HEK293 (cell line): ENCODE data around the gene COL1A2.

Experiments
- CTCF ChIA-PET: fragments of 350-600 bp; formaldehyde crosslinking; extraction: SDS; loops from one replicate; lab custom pipeline; 2021; ENCODE audit warnings: antibody characterized with exemption; lab: Yijun Ruan, JAX
- POLR2A ChIA-PET: fragments of 300-600 bp; formaldehyde crosslinking; extraction: SDS; loops from one replicate; lab custom pipeline; 2020; ENCODE audit warnings: antibody characterized with exemption, inconsistent platforms; lab: Yijun Ruan, JAX
- H3K27ac ChIP-seq: fragments of 200-500 bp; sonication (Bioruptor generic); 2 replicates; pipeline ENCODE4 v1.5.1; 2014; ENCODE audit warnings: low read depth, low read length, control low read depth, inconsistent platforms; ENCODE audit errors: extremely low read depth
- H3K36me3 ChIP-seq, 2 experiments: fragments of 200-500 bp in 1 of 2; sonication (Bioruptor generic) in 1 of 2; 1 replicate in 1 of 2; 2 replicates in 1 of 2; pipeline ENCODE4 v1.5.1; 2014 to 2017; ENCODE audit warnings: inconsistent platforms in 2 of 2, low read length in 2 of 2; ENCODE audit not compliant: control insufficient read depth in 2 of 2, insufficient read depth in 1 of 2
- H3K4me1 ChIP-seq: fragments of 200-500 bp; sonication (Bioruptor generic); 2 replicates; pipeline ENCODE4 v1.5.1; 2014; ENCODE audit warnings: mild to moderate bottlenecking, low read length, inconsistent platforms; ENCODE audit not compliant: control insufficient read depth, insufficient read depth
- H3K4me3 ChIP-seq: 2 replicates; pipeline ENCODE4 v1.5.1; 2011; ENCODE audit warnings: low read depth, mild to moderate bottlenecking, control low read depth, low read length, moderate library complexity
- H3K9me3 ChIP-seq: fragments of 200-500 bp; sonication (Bioruptor generic); 2 replicates; pipeline ENCODE4 v1.5.1; 2014; ENCODE audit warnings: low read depth, low read length, inconsistent platforms; ENCODE audit not compliant: control insufficient read depth, insufficient read depth
- BCL11A ChIP-seq: fragments of 450-650 bp; formaldehyde crosslinking; IDR thresholded peaks from 2 replicates; pipeline ENCODE4 v1.5.1; 2016; ENCODE audit warnings: low read depth, missing biosample characterization, missing genetic modification characterization
- KLF1 ChIP-seq: fragments of 450-650 bp; formaldehyde crosslinking; IDR thresholded peaks from 2 replicates; pipeline ENCODE4 v1.5.1; 2016; ENCODE audit warnings: missing biosample characterization, missing genetic modification characterization
- KLF16 ChIP-seq: fragments of 450-650 bp; formaldehyde crosslinking; IDR thresholded peaks from 2 replicates; pipeline ENCODE4 v1.5.1; 2017; ENCODE audit warnings: missing biosample characterization, missing genetic modification characterization
- SCRT1 ChIP-seq: fragments of 450-650 bp; formaldehyde crosslinking; IDR thresholded peaks from 2 replicates; pipeline ENCODE4 v1.5.1; 2016; ENCODE audit warnings: missing biosample characterization, missing genetic modification characterization, borderline replicate concordance
- SP2 ChIP-seq: fragments of 450-650 bp; formaldehyde crosslinking; IDR thresholded peaks from 2 replicates; pipeline ENCODE4 v1.5.1; 2016; ENCODE audit warnings: missing biosample characterization, missing genetic modification characterization
- ZBTB7A ChIP-seq: fragments of 450-650 bp; formaldehyde crosslinking; IDR thresholded peaks from 2 replicates; pipeline ENCODE4 v1.5.1; 2016; ENCODE audit warnings: low read depth, missing biosample characterization, missing genetic modification characterization
- ZNF169 ChIP-seq: fragments of 450-650 bp; formaldehyde crosslinking; IDR thresholded peaks from 2 replicates; pipeline ENCODE4 v1.5.1; 2016; ENCODE audit warnings: missing biosample characterization, missing genetic modification characterization
- ZNF175 ChIP-seq: fragments of 450-650 bp; formaldehyde crosslinking; IDR thresholded peaks from 2 replicates; pipeline ENCODE4 v1.5.1; 2016; ENCODE audit warnings: missing biosample characterization, missing genetic modification characterization
- ZNF2 ChIP-seq: fragments of 450-650 bp; formaldehyde crosslinking; IDR thresholded peaks from 2 replicates; pipeline ENCODE4 v1.5.1; 2016; ENCODE audit warnings: missing biosample characterization, missing genetic modification characterization
- ZNF248 ChIP-seq: fragments of 450-650 bp; formaldehyde crosslinking; IDR thresholded peaks from 2 replicates; pipeline ENCODE4 v1.5.1; 2017; ENCODE audit warnings: missing biosample characterization, missing genetic modification characterization
- ZNF292 ChIP-seq: fragments of 450-650 bp; formaldehyde crosslinking; IDR thresholded peaks from 2 replicates; pipeline ENCODE4 v1.5.1; 2016; ENCODE audit warnings: low read depth, missing biosample characterization, missing genetic modification characterization, borderline replicate concordance
- ZNF350 ChIP-seq: fragments of 450-650 bp; formaldehyde crosslinking; IDR thresholded peaks from 2 replicates; pipeline ENCODE4 v1.5.0; 2017; ENCODE audit warnings: missing biosample characterization, mild to moderate bottlenecking, missing genetic modification characterization
- ZNF654 ChIP-seq: fragments of 450-650 bp; formaldehyde crosslinking; IDR thresholded peaks from 2 replicates; pipeline ENCODE4 v1.5.1; 2016; ENCODE audit warnings: low read depth, missing biosample characterization, missing genetic modification characterization
- ZNF660 ChIP-seq: fragments of 450-650 bp; IDR thresholded peaks from 2 replicates; pipeline ENCODE4 v1.5.1; 2018; ENCODE audit warnings: missing biosample characterization, mild to moderate bottlenecking, missing genetic modification characterization
- ZNF664 ChIP-seq: fragments of 450-650 bp; formaldehyde crosslinking; IDR thresholded peaks from 2 replicates; pipeline ENCODE4 v1.5.1; 2016; ENCODE audit warnings: missing biosample characterization, missing genetic modification characterization
- ZNF776 ChIP-seq: fragments of 450-650 bp; formaldehyde crosslinking; IDR thresholded peaks from 2 replicates; pipeline ENCODE4 v1.5.0; 2017; ENCODE audit warnings: missing biosample characterization, missing genetic modification characterization, borderline replicate concordance
- TF ChIP-seq, protein P1 (sequence below): fragments of 450-650 bp; formaldehyde crosslinking; IDR thresholded peaks from 2 replicates; pipeline ENCODE4; 2016; ENCODE audit warnings: missing biosample characterization, missing genetic modification characterization
- TF ChIP-seq, protein P2 (sequence below): fragments of 450-650 bp; formaldehyde crosslinking; conservative IDR thresholded peaks from 2 replicates; pipeline ENCODE4 v1.5.1; 2016; ENCODE audit warnings: low read depth, missing biosample characterization, missing genetic modification characterization
- TF ChIP-seq, protein P3 (sequence below): fragments of 450-650 bp; formaldehyde crosslinking; IDR thresholded peaks from 2 replicates; pipeline ENCODE4 v1.5.1; 2016; ENCODE audit warnings: missing biosample characterization, missing genetic modification characterization, low read depth
- TF ChIP-seq, protein P4 (sequence below): fragments of 450-650 bp; formaldehyde crosslinking; IDR thresholded peaks from 2 replicates; pipeline ENCODE4 v1.5.1; 2016; ENCODE audit warnings: missing biosample characterization, missing genetic modification characterization

Gene COL1A2

DNA sequence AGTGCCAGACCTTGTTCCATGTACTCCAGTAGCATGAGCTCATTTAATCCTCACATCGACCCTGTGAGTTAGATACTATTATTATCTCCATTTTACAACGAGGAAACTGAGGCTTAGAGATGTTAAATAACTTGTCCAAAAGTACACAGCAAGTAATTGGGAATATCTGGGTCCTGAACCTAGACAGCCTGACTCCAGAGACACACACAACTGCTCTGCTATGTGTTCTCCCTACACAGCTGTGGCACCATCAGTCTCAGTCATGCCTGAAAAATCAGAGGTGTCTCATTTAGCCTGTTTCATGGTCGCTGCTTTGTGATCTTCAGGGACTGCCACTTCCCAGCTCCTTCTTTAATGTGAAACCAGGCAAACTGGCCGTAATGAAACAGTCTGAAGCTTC is 56.5 kb downstream of the COL1A2 start:
- ChIA-PET CTCF (interaction anchor here (0.6 to 3.2 kb wide), 6 partner anchors 748 to 1237 kb away, joined by 3 to 28 read pairs (median 4); no protein-coding TSS in a partner anchor), POLR2A (no interaction called here)

DNA sequence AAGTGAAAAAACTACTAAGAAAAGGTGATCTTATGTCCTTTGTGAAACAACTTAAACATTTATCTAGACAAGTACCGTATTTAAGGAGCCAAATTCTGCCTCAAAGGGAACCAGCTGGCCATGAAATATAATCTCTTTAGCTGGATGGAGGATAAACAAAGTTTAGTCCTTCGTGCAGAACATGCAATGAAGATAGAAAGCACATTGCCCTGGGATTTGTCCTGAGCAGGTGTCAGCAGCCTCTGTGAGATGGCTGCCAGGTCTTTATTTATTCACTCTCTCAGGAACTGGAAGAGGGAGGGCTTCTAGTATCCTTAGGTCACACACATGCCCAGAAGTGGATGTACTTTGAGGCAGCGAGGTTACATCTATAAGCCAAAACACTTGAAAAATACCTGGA is 57.5 kb downstream of the COL1A2 start:
- Histone ChIP-seq H3K4me3 (no peak overlapping the region), H3K4me1 (no peaks in the 10 kb centered on the region), H3K27ac (no peak overlapping the region), H3K36me3 (no peaks in the 10 kb centered on the region), H3K9me3 (no peaks in the 10 kb centered on the region)
- TF ChIP-seq ZNF248 (no peak), ZNF660 (tag by site-specific recombination) (no peak), ZBTB7A (tag by site-specific recombination) (no peak), SCRT1 (tag by site-specific recombination) (no peak), SP2 (tag by site-specific recombination) (no peak), ZNF175 (no peak)
- TF ChIP-seq, protein P1, sequence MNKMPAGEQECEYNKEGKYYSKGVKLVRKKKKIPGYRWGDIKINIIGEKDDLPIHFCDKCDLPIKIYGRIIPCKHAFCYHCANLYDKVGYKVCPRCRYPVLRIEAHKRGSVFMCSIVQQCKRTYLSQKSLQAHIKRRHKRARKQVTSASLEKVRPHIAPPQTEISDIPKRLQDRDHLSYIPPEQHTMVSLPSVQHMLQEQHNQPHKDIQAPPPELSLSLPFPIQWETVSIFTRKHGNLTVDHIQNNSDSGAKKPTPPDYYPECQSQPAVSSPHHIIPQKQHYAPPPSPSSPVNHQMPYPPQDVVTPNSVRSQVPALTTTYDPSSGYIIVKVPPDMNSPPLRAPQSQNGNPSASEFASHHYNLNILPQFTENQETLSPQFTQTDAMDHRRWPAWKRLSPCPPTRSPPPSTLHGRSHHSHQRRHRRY (tag by site-specific recombination) = no peak
- TF ChIP-seq, protein P2, sequence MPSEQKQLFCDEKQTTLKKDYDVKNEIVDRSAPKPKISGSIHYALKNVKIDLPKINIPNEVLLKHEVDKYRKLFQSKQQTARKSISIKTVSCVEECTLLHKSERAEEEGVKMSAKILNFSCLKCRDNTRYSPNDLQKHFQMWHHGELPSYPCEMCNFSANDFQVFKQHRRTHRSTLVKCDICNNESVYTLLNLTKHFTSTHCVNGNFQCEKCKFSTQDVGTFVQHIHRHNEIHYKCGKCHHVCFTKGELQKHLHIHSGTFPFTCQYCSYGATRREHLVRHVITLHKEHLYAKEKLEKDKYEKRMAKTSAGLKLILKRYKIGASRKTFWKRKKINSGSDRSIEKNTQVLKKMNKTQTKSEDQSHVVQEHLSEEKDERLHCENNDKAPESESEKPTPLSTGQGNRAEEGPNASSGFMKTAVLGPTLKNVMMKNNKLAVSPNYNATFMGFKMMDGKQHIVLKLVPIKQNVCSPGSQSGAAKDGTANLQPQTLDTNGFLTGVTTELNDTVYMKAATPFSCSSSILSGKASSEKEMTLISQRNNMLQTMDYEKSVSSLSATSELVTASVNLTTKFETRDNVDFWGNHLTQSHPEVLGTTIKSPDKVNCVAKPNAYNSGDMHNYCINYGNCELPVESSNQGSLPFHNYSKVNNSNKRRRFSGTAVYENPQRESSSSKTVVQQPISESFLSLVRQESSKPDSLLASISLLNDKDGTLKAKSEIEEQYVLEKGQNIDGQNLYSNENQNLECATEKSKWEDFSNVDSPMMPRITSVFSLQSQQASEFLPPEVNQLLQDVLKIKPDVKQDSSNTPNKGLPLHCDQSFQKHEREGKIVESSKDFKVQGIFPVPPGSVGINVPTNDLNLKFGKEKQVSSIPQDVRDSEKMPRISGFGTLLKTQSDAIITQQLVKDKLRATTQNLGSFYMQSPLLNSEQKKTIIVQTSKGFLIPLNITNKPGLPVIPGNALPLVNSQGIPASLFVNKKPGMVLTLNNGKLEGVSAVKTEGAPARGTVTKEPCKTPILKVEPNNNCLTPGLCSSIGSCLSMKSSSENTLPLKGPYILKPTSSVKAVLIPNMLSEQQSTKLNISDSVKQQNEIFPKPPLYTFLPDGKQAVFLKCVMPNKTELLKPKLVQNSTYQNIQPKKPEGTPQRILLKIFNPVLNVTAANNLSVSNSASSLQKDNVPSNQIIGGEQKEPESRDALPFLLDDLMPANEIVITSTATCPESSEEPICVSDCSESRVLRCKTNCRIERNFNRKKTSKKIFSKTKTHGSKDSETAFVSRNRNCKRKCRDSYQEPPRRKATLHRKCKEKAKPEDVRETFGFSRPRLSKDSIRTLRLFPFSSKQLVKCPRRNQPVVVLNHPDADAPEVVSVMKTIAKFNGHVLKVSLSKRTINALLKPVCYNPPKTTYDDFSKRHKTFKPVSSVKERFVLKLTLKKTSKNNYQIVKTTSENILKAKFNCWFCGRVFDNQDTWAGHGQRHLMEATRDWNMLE (tag by site-specific recombination) = no peak
- CTCF ChIA-PET = interaction anchor here (0.5 to 0.6 kb wide), 2 partner anchors 10 to 16 kb away, joined by 4 to 6 read pairs; no protein-coding TSS in a partner anchor
- POLR2A ChIA-PET = no interaction called here

More for the DNA sequence above, 56.5 kb downstream of the COL1A2 start:
- H3K36me3 ChIP-seq = no peaks in the 10 kb centered on the region
- H3K9me3 ChIP-seq = no peaks in the 10 kb centered on the region
- H3K4me3 ChIP-seq = no peak overlapping the region
- H3K4me1 ChIP-seq = no peaks in the 10 kb centered on the region
- TF ChIP-seq, protein P1 (tag by site-specific recombination) = no peak
- TF ChIP-seq ZNF2 (tag by site-specific recombination) (no peak), ZNF169 (tag by site-specific recombination) (no peak), ZNF654 (tag by site-specific recombination) (no peak), ZNF664 (tag by site-specific recombination) (no peak), KLF1 (tag by site-specific recombination) (no peak), KLF16 (tag by site-specific recombination) (no peak), ZNF292 (tag by site-specific recombination) (no peak), ZNF776 (tag by site-specific recombination) (no peak), ZNF350 (no peak), BCL11A (tag by site-specific recombination) (no peak)
- TF ChIP-seq, protein P3, sequence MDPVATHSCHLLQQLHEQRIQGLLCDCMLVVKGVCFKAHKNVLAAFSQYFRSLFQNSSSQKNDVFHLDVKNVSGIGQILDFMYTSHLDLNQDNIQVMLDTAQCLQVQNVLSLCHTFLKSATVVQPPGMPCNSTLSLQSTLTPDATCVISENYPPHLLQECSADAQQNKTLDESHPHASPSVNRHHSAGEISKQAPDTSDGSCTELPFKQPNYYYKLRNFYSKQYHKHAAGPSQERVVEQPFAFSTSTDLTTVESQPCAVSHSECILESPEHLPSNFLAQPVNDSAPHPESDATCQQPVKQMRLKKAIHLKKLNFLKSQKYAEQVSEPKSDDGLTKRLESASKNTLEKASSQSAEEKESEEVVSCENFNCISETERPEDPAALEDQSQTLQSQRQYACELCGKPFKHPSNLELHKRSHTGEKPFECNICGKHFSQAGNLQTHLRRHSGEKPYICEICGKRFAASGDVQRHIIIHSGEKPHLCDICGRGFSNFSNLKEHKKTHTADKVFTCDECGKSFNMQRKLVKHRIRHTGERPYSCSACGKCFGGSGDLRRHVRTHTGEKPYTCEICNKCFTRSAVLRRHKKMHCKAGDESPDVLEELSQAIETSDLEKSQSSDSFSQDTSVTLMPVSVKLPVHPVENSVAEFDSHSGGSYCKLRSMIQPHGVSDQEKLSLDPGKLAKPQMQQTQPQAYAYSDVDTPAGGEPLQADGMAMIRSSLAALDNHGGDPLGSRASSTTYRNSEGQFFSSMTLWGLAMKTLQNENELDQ (tag by site-specific recombination) = no peak
- TF ChIP-seq, protein P4, sequence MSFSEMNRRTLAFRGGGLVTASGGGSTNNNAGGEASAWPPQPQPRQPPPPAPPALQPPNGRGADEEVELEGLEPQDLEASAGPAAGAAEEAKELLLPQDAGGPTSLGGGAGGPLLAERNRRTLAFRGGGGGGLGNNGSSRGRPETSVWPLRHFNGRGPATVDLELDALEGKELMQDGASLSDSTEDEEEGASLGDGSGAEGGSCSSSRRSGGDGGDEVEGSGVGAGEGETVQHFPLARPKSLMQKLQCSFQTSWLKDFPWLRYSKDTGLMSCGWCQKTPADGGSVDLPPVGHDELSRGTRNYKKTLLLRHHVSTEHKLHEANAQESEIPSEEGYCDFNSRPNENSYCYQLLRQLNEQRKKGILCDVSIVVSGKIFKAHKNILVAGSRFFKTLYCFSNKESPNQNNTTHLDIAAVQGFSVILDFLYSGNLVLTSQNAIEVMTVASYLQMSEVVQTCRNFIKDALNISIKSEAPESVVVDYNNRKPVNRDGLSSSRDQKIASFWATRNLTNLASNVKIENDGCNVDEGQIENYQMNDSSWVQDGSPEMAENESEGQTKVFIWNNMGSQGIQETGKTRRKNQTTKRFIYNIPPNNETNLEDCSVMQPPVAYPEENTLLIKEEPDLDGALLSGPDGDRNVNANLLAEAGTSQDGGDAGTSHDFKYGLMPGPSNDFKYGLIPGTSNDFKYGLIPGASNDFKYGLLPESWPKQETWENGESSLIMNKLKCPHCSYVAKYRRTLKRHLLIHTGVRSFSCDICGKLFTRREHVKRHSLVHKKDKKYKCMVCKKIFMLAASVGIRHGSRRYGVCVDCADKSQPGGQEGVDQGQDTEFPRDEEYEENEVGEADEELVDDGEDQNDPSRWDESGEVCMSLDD (tag by site-specific recombination) = no peak
- H3K27ac ChIP-seq = no peak overlapping the region
